K562 (cell line): ENCODE measurements around the gene PAQR8. TPM values are rescaled to one million over a fixed set of nuclear protein-coding genes. Genes with fewer than 3 reads are reported as not detected.

Experiments
- ARHGAP35 ChIP-seq: fragments of 450-650 bp; IDR thresholded peaks from 2 replicates; pipeline ENCODE4 v1.6.1; 2018; ENCODE audit not compliant: partially characterized antibody
- DNMT1 ChIP-seq: fragments of 450-650 bp; IDR thresholded peaks from 2 replicates; pipeline ENCODE4 v1.6.1; 2016; ENCODE audit warnings: antibody characterized with exemption, mild to moderate bottlenecking
- E2F5 ChIP-seq: sonication (generic); formaldehyde crosslinking; IDR thresholded peaks from 2 replicates; pipeline ENCODE4 v1.8.0; 2022; ENCODE audit warnings: mild to moderate bottlenecking, missing genetic modification reagents
- EHMT2 ChIP-seq: fragments of 450-650 bp; IDR thresholded peaks from 2 replicates; pipeline ENCODE4 v1.6.1; 2018; ENCODE audit warnings: antibody characterized with exemption
- FOSL1 ChIP-seq: fragments of 200-800 bp; sonication (Bioruptor generic); conservative IDR thresholded peaks from 2 replicates; pipeline ENCODE4 v1.6.1; 2016; ENCODE audit warnings: missing genetic modification characterization, missing compliant biosample characterization
- GABPB2 ChIP-seq: fragments of 250-450 bp; sonication (Bioruptor Pico); conservative IDR thresholded peaks from 2 replicates; pipeline ENCODE4 v1.5.1; 2021; ENCODE audit warnings: mild to moderate bottlenecking
- GATA2 ChIP-seq: sonication (generic); formaldehyde crosslinking; IDR thresholded peaks from 2 replicates; pipeline ENCODE4 v1.4.0; 2020; ENCODE audit warnings: mild to moderate bottlenecking, missing genetic modification reagents
- GATAD2B ChIP-seq: fragments of 450-650 bp; IDR thresholded peaks from 2 replicates; pipeline ENCODE4 v1.6.1; 2017; ENCODE audit warnings: mild to moderate bottlenecking, borderline replicate concordance
- GTF3C2 ChIP-seq: IDR thresholded peaks from 3 replicates; pipeline ENCODE4 v1.6.1; 2011; ENCODE audit warnings: borderline replicate concordance, mild to moderate bottlenecking, moderate library complexity; ENCODE audit not compliant: insufficient read length; ENCODE audit errors: extremely low read depth
- ILK ChIP-seq: fragments of 450-650 bp; IDR thresholded peaks from 2 replicates; pipeline ENCODE4 v1.6.1; 2016; ENCODE audit warnings: missing genetic modification characterization, low read depth, mild to moderate bottlenecking, missing compliant biosample characterization, moderate library complexity, borderline replicate concordance
- MAFF ChIP-seq: IDR thresholded peaks from 2 replicates; pipeline ENCODE4 v1.6.1; 2012; ENCODE audit warnings: low read length, improper control_type of control experiment
- NFRKB ChIP-seq: fragments of 450-650 bp; IDR thresholded peaks from 2 replicates; pipeline ENCODE4 v1.6.1; 2016; ENCODE audit warnings: low read depth
- NR4A1 ChIP-seq, 2 experiments: fragments of 250-450 bp in 1 of 2; fragments of 450-650 bp in 1 of 2; sonication (Bioruptor Pico) in 1 of 2; IDR thresholded peaks; 2 replicates each; pipeline versions ENCODE4 v1.4.0 to v1.6.1; 2016 to 2020; ENCODE audit warnings: mild to moderate bottlenecking in 2 of 2, missing compliant biosample characterization in 1 of 2, missing genetic modification characterization in 1 of 2, moderate library complexity in 1 of 2
- PYGO2 ChIP-seq: fragments of 450-650 bp; IDR thresholded peaks from 2 replicates; pipeline ENCODE4 v1.6.1; 2016; ENCODE audit warnings: mild to moderate bottlenecking, missing genetic modification characterization, moderate library complexity, missing compliant biosample characterization
- RBBP5 ChIP-seq: fragments of 200-600 bp; sonication (generic); IDR thresholded peaks from 2 replicates; pipeline ENCODE4 v1.6.1; 2012; ENCODE audit warnings: borderline replicate concordance, mild to moderate bottlenecking, low read length, control low read depth, inconsistent platforms; ENCODE audit not compliant: insufficient read depth, poor library complexity, severe bottlenecking
- THRAP3 ChIP-seq: fragments of 450-650 bp; IDR thresholded peaks from 2 replicates; pipeline ENCODE4 v1.6.1; 2016; ENCODE audit warnings: mild to moderate bottlenecking, inconsistent platforms, borderline replicate concordance
- XRCC5 ChIP-seq: fragments of 200-400 bp; formaldehyde crosslinking; IDR thresholded peaks from 2 replicates; pipeline ENCODE4 v1.6.1; 2017; ENCODE audit warnings: low read depth, mild to moderate bottlenecking, low read length
- ZNF140 ChIP-seq: fragments of 250-450 bp; sonication (Bioruptor Pico); IDR thresholded peaks from 2 replicates; pipeline ENCODE4 v1.8.0; 2021; ENCODE audit warnings: moderate library complexity, mild to moderate bottlenecking, inconsistent platforms
- ZNF347 ChIP-seq: fragments of 450-650 bp; formaldehyde crosslinking; IDR thresholded peaks from 2 replicates; pipeline ENCODE4 v1.4.0; 2020; ENCODE audit warnings: low read depth, mild to moderate bottlenecking, moderate library complexity
- ZNF395 ChIP-seq: fragments of 200-800 bp; sonication (Bioruptor generic); IDR thresholded peaks from 2 replicates; pipeline ENCODE4 v1.6.1; 2017; ENCODE audit warnings: missing genetic modification characterization, missing compliant biosample characterization
- ZNF431 ChIP-seq: sonication (generic); formaldehyde crosslinking; IDR thresholded peaks from 2 replicates; pipeline ENCODE4 v1.8.0; 2022; ENCODE audit warnings: mild to moderate bottlenecking, missing genetic modification reagents
- polyA plus RNA-seq, 8 experiments: library from polyadenylated mRNA; depleted of rRNA in 4 of 8; stranded (reverse) in 5 of 8; unstranded in 3 of 8; fragments of >200 nt; fragmentation: Nextera tagmentation in 2 of 8; fragmentation: Illumina TruSeq in 1 of 8; extraction: Ambion mirVana in 2 of 8; extraction: Trizol in 1 of 8; gene quantifications; 2 replicates each; pipeline versions ENCODE4 v1.2.1 to v1.2.3, GENCODE V29; 2011 to 2014; ENCODE audit warnings: inconsistent platforms in 1 of 8, missing spikeins in 1 of 8
- total RNA-seq, 7 experiments: library from RNA; depleted of rRNA in 6 of 7; stranded (reverse); fragments of >200 nt in 6 of 7; fragmentation: Illumina TruSeq in 2 of 7; extraction: Trizol in 2 of 7; gene quantifications; 2 replicates each; pipeline versions ENCODE4 v1.2.1 to v1.2.3, GENCODE V29; 2011 to 2021; ENCODE audit warnings: low replicate concordance in 1 of 7
- TF ChIP-seq, protein P1 (sequence below): sonication (generic); formaldehyde crosslinking; IDR thresholded peaks from 2 replicates; pipeline ENCODE4 v1.9.0; 2022; ENCODE audit warnings: mild to moderate bottlenecking, missing genetic modification reagents

PAQR8 gene
- total and polyA plus RNA-seq, 9 of the 15 experiments (the other 6 are each of a cell fraction or from before 2014, with no cell fraction given): 1.4 to 10.2 (median 3.5) TPM

DNA sequence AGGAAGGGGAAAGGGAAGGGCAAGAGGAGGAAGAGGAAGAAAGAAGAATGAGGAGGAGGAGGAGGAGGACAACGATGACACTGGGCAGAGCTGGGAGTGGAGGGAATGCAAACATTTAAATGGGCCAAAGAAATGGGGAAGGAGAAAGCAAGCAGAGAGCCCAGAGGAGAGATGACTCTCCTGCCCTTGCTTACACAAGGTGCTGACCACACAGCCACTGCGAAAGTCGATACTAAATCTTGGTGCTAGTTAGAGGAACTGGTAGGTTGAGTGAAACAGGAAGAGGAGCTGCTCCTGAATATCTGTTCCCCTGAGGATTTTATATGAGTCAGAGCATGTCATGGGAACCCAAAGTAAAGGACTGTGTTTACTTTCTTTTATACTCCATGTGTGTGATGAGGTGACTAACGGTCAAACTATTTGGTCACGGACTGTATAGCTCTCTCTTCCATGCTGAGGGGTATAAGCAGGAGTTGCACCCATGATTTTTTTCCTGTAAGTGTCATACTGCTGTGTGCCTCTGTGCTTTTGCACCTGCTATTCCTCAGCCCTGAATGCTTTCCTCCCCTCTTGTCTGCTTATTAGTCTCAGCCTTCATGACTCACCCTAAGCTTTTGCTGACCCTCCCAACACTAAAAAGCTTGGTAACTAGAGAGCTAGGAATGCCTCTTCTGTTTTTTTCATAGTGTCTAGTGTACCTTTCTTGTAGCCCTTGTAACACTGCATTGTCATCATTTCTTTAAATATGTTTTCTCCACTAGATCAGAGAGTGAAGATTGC, 9.5 kb upstream of the PAQR8 start (continued):
- TF ChIP-seq E2F5 (CRISPR knock-in tag) (no peak), ZNF431 (CRISPR knock-in tag) (no peak), ARHGAP35 (no peak), NR4A1 (CRISPR knock-in tag; IDR thresholded peaks at IDR 0.05) (no peak), NR4A1 (tag; IDR thresholded peaks at IDR 0.05) (no peak), GATA2 (CRISPR knock-in tag) (no peak), NFRKB (no peak), RBBP5 (no peak), FOSL1 (peak; percentile 96), GTF3C2 (no peak), ILK (tag) (no peak), XRCC5 (no peak), ZNF395 (CRISPR knock-in tag) (no peak), GABPB2 (CRISPR knock-in tag) (no peak), ZNF347 (CRISPR knock-in tag) (no peak), EHMT2 (peak; percentile 35; the same call in 1 of the 2 replicates), MAFF (peak; percentile 1; the same call in 1 of the 2 replicates), ZNF140 (no peak), GATAD2B (no peak), THRAP3 (no peak), PYGO2 (tag) (no peak), DNMT1 (no peak)
- TF ChIP-seq, protein P1, sequence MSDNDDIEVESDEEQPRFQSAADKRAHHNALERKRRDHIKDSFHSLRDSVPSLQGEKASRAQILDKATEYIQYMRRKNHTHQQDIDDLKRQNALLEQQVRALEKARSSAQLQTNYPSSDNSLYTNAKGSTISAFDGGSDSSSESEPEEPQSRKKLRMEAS: no peak
